H9 (cell line): Measurements from ENCODE around the gene SLC22A2. TPM values are rescaled to one million over a fixed set of nuclear protein-coding genes. Genes with fewer than 3 reads are reported as not detected.

Experiments used
- DNase-seq: peaks from one replicate; pipeline ENCODE4 v3.0.0-alpha.2; 2017
- H2AFZ ChIP-seq: one replicate; pipeline ENCODE4 v1.6.1; 2013; ENCODE audit warnings: mild to moderate bottlenecking, low read length, control low read depth, moderate library complexity
- H2AK5ac ChIP-seq: 2 replicates; pipeline ENCODE4 v1.6.1; 2013; ENCODE audit warnings: low read length, control low read depth, mixed read lengths; ENCODE audit not compliant: insufficient read length
- H2BK120ac ChIP-seq: one replicate; pipeline ENCODE4 v1.6.1; 2013; ENCODE audit warnings: low read depth, mild to moderate bottlenecking, low read length, control low read depth, inconsistent platforms; ENCODE audit not compliant: poor library complexity, severe bottlenecking
- H2BK12ac ChIP-seq: 2 replicates; pipeline ENCODE4 v1.6.1; 2013; ENCODE audit warnings: low read length, control low read depth, mixed read lengths, low read depth; ENCODE audit not compliant: insufficient read length
- H2BK15ac ChIP-seq: 2 replicates; pipeline ENCODE4 v1.6.1; 2013; ENCODE audit warnings: low read depth, low read length, control low read depth
- H2BK20ac ChIP-seq: one replicate; pipeline ENCODE4 v1.6.1; 2013; ENCODE audit warnings: low read depth, mild to moderate bottlenecking, low read length, control low read depth, inconsistent platforms; ENCODE audit not compliant: poor library complexity, severe bottlenecking
- H2BK5ac ChIP-seq: 2 replicates; pipeline ENCODE4 v1.6.1; 2013; ENCODE audit warnings: low read length, control low read depth, mixed read lengths; ENCODE audit not compliant: insufficient read length
- H3K14ac ChIP-seq: 2 replicates; pipeline ENCODE4 v1.6.1; 2013; ENCODE audit warnings: low read length, control low read depth; ENCODE audit not compliant: insufficient read depth
- H3K18ac ChIP-seq: 2 replicates; pipeline ENCODE4 v1.6.1; 2013; ENCODE audit warnings: low read depth, mild to moderate bottlenecking, mixed read lengths, low read length, control low read depth; ENCODE audit not compliant: insufficient read length
- H3K23ac ChIP-seq: 2 replicates; pipeline ENCODE4 v1.6.1; 2013; ENCODE audit warnings: low read length, control low read depth, mixed read lengths, low read depth; ENCODE audit not compliant: insufficient read length
- H3K23me2 ChIP-seq: 2 replicates; pipeline ENCODE4 v1.6.1; 2013; ENCODE audit warnings: low read depth, mild to moderate bottlenecking, mixed read lengths, low read length, control low read depth; ENCODE audit not compliant: insufficient read length, poor library complexity, severe bottlenecking
- H3K27ac ChIP-seq: 2 replicates; pipeline ENCODE4 v1.5.1; 2013; ENCODE audit warnings: low read length, control low read depth, mixed read lengths, low read depth; ENCODE audit not compliant: insufficient read length
- H3K27me3 ChIP-seq: 2 replicates; pipeline ENCODE4 v1.6.1; 2013; ENCODE audit warnings: low read length, control low read depth, inconsistent platforms; ENCODE audit not compliant: insufficient read depth
- H3K4ac ChIP-seq: 2 replicates; pipeline ENCODE4 v1.6.1; 2013; ENCODE audit warnings: low read depth, mild to moderate bottlenecking, control low read depth, inconsistent platforms, low read length, moderate library complexity
- H3K4me1 ChIP-seq: 2 replicates; pipeline ENCODE4 v1.6.1; 2013; ENCODE audit warnings: low read length, control low read depth, inconsistent platforms; ENCODE audit not compliant: insufficient read depth
- H3K4me2 ChIP-seq: 2 replicates; pipeline ENCODE4 v1.6.1; 2013; ENCODE audit warnings: low read length, control low read depth, mixed read lengths; ENCODE audit not compliant: insufficient read length, insufficient read depth
- H3K56ac ChIP-seq: 2 replicates; pipeline ENCODE4 v1.6.1; 2013; ENCODE audit warnings: low read depth, mild to moderate bottlenecking, mixed read lengths, low read length, control low read depth; ENCODE audit not compliant: insufficient read length
- H3K79me1 ChIP-seq: 2 replicates; pipeline ENCODE4 v1.6.1; 2013; ENCODE audit warnings: low read depth, mild to moderate bottlenecking, moderate library complexity, low read length, control low read depth, inconsistent platforms; ENCODE audit not compliant: insufficient read depth, poor library complexity, severe bottlenecking
- H3K79me2 ChIP-seq: 2 replicates; pipeline ENCODE4 v1.6.1; 2013; ENCODE audit warnings: low read length, control low read depth, inconsistent platforms; ENCODE audit not compliant: insufficient read depth
- H3K9ac ChIP-seq: 2 replicates; pipeline ENCODE4 v1.6.1; 2013; ENCODE audit warnings: low read length, control low read depth, mixed read lengths; ENCODE audit not compliant: insufficient read length; ENCODE audit errors: extremely low read depth
- H3K9me3 ChIP-seq: one replicate; pipeline ENCODE4 v1.6.1; 2013; ENCODE audit warnings: low read depth, low read length, inconsistent platforms; ENCODE audit not compliant: control insufficient read depth
- H3T11ph ChIP-seq: one replicate; pipeline ENCODE4 v1.6.1; 2013; ENCODE audit warnings: mild to moderate bottlenecking, low read length, control low read depth, inconsistent platforms
- H4K20me1 ChIP-seq: one replicate; pipeline ENCODE4 v1.6.1; 2013; ENCODE audit not compliant: control insufficient read depth, insufficient read length, insufficient read depth
- H4K5ac ChIP-seq: 2 replicates; pipeline ENCODE4 v1.6.1; 2013; ENCODE audit warnings: low read depth, mild to moderate bottlenecking, mixed read lengths, low read length, control low read depth; ENCODE audit not compliant: insufficient read length
- H4K8ac ChIP-seq: replicated peaks from 2 replicates; pipeline ENCODE4 v1.6.1; 2013; ENCODE audit warnings: low read length, control low read depth, mixed read lengths, low read depth; ENCODE audit not compliant: insufficient read length
- H4K91ac ChIP-seq: 2 replicates; pipeline ENCODE4 v1.6.1; 2013; ENCODE audit warnings: low read depth, mild to moderate bottlenecking, moderate library complexity, mixed read lengths, low read length, control low read depth; ENCODE audit not compliant: insufficient read length
- H3K27ac Mint-ChIP-seq, 3 experiments: 2 replicates in 2 of 3; 3 replicates in 1 of 3; pipeline ENCODE4 v1.8.0; 2020 to 2021; ENCODE audit warnings: mixed read lengths in 3 of 3, mild to moderate bottlenecking in 1 of 3, moderate library complexity in 1 of 3
- H3K27me3 Mint-ChIP-seq: 2 replicates; pipeline ENCODE4 v1.8.0; 2021; ENCODE audit warnings: low read depth, mild to moderate bottlenecking, moderate library complexity, mixed read lengths
- H3K36me3 Mint-ChIP-seq, 3 experiments: 2 replicates in 2 of 3; 3 replicates in 1 of 3; pipeline ENCODE4 v1.8.0; 2020 to 2021; ENCODE audit warnings: low read depth in 3 of 3, mixed read lengths in 3 of 3; ENCODE audit not compliant: insufficient read depth in 1 of 3
- H3K4me1 Mint-ChIP-seq, 2 experiments: 2 replicates each; pipeline ENCODE4 v1.8.0; 2020; ENCODE audit warnings: mixed read lengths in 2 of 2
- H3K4me3 Mint-ChIP-seq, 2 experiments: 2 replicates in 1 of 2; 3 replicates in 1 of 2; pipeline ENCODE4 v1.8.0; 2020 to 2021; ENCODE audit warnings: mild to moderate bottlenecking in 2 of 2, mixed read lengths in 2 of 2, moderate library complexity in 1 of 2
- H3K9me3 Mint-ChIP-seq, 2 experiments: 2 replicates in 1 of 2; 3 replicates in 1 of 2; pipeline ENCODE4 v1.8.0; 2020; ENCODE audit warnings: mild to moderate bottlenecking in 2 of 2, mixed read lengths in 2 of 2, moderate library complexity in 1 of 2
- CTCF ChIP-seq: fragments of 200-600 bp; sonication (generic); conservative IDR thresholded peaks from 3 replicates; pipeline ENCODE4 v1.8.0; 2021; ENCODE audit warnings: antibody characterized with exemption, mild to moderate bottlenecking
- WGBS: extraction: QIAGEN DNeasy Blood & Tissue Kit; methylation state at CpG from one replicate; pipeline ENCODE4 v1.1.7; 2013; ENCODE audit warnings: missing lambda C conversion rate, low lambda C conversion rate, mixed read lengths; ENCODE audit not compliant: insufficient read length; ENCODE audit errors: extremely low coverage; 5-methylcytosine and 5-hydroxymethylcytosine counted together
- total RNA-seq: library from RNA; stranded (reverse); gene quantifications from 2 replicates; pipeline ENCODE4 v1.2.1, GENCODE V29; 2021

The SLC22A2 gene
- total RNA-seq, 1 experiment from 2014 or later = 1.0 TPM

- H3K27ac Mint-ChIP-seq = no peak overlapping the region
- Histone ChIP-seq H2AFZ (no peak overlapping the region), H3K4me1 (no peaks in the 10 kb centered on the region), H2BK5ac (no peak overlapping the region), H3K23ac (no peak overlapping the region), H2BK12ac (no peak overlapping the region), H3K56ac (no peak overlapping the region), H3K4ac (no peak overlapping the region), H4K5ac (no peak overlapping the region), H4K20me1 (no peaks in the 10 kb centered on the region), H3K9me3 (no peaks in the 10 kb centered on the region), H3K4me2 (no peak overlapping the region), H3K18ac (no peak overlapping the region), H2BK120ac (no peak overlapping the region), H2BK20ac (no peak overlapping the region), H3K27me3 (no peaks in the 10 kb centered on the region), H3K9ac (no peak overlapping the region), H4K91ac (no peak overlapping the region), H3K27ac (no peak overlapping the region), H2BK15ac (no peak overlapping the region), H3K79me1 (no peaks in the 10 kb centered on the region), H4K8ac (no peak overlapping the region), H3T11ph (no peak overlapping the region), H3K23me2 (no peaks in the 10 kb centered on the region), H2AK5ac (no peak overlapping the region), H3K79me2 (no peaks in the 10 kb centered on the region), H3K14ac (no peak overlapping the region)
- no CpG with 5 or more reads among the region's 1 CpG for WGBS
- no peak overlapping the region for H3K4me3 Mint-ChIP-seq
- peaks cover 2 to 28% (median 16%) of the 10 kb centered on the region in 3 experiments for H3K36me3 Mint-ChIP-seq
- peaks cover 30 to 37% of the 10 kb centered on the region in 2 experiments for H3K9me3 Mint-ChIP-seq
- TF ChIP-seq CTCF = no peak
- DNase-seq = no peak
- no peaks in the 10 kb centered on the region for H3K27me3 Mint-ChIP-seq
- H3K4me1 Mint-ChIP-seq = no peaks in the 10 kb centered on the region
These were observed 63.8 kb downstream of the SLC22A2 start for GRCh38 chr6:160194808-160195207.
